HepG2 (cell line): ENCODE measurements around the gene TNP2. TPM values are rescaled to one million over a fixed set of nuclear protein-coding genes. Genes with fewer than 3 reads are reported as not detected.
A peak's percentile ranks its signal among the peaks of the same experiment; 100 is the strongest.

ENCODE experiments used
- ARNT2 ChIP-seq: sonication (generic); formaldehyde crosslinking; IDR thresholded peaks from 2 replicates; pipeline ENCODE4 v1.8.0; 2022; ENCODE audit warnings: mild to moderate bottlenecking, low read depth, missing genetic modification reagents, moderate library complexity
- ATM ChIP-seq: fragments of 450-650 bp; IDR thresholded peaks from 2 replicates; pipeline ENCODE4 v1.7.1; 2017; ENCODE audit warnings: mild to moderate bottlenecking, borderline replicate concordance
- BHLHE40 ChIP-seq: IDR thresholded peaks from 2 replicates; pipeline ENCODE4 v1.6.1; 2011; ENCODE audit warnings: low read length, improper control_type of control experiment
- CERS6 ChIP-seq: sonication (generic); formaldehyde crosslinking; IDR thresholded peaks from 2 replicates; pipeline ENCODE4 v1.5.0; 2020; ENCODE audit warnings: missing genetic modification reagents
- FOXA1 ChIP-seq, 2 experiments: fragments of 450-650 bp in 1 of 2; sonication (generic) in 1 of 2; formaldehyde crosslinking in 1 of 2; IDR thresholded peaks; 2 replicates each; pipeline versions ENCODE4 v1.4.0 to v1.6.1; 2016 to 2020; ENCODE audit warnings: missing genetic modification reagents in 1 of 2
- FOXC1 ChIP-seq: sonication (generic); formaldehyde crosslinking; IDR thresholded peaks from 2 replicates; pipeline ENCODE4 v1.8.0; 2022; ENCODE audit warnings: mild to moderate bottlenecking, missing genetic modification reagents, borderline replicate concordance
- GPN1 ChIP-seq: sonication (generic); formaldehyde crosslinking; IDR thresholded peaks from 2 replicates; pipeline ENCODE4 v1.5.1; 2020; ENCODE audit warnings: missing genetic modification reagents, borderline replicate concordance
- HNRNPL ChIP-seq: fragments of 200-400 bp; formaldehyde crosslinking; IDR thresholded peaks from 2 replicates; pipeline ENCODE4 v1.6.1; 2017; ENCODE audit warnings: mild to moderate bottlenecking, low read depth, low read length
- MLLT10 ChIP-seq: sonication (generic); formaldehyde crosslinking; IDR thresholded peaks from 2 replicates; pipeline ENCODE4 v1.4.0; 2020; ENCODE audit warnings: missing genetic modification reagents
- RARG ChIP-seq: sonication (generic); formaldehyde crosslinking; IDR thresholded peaks from 2 replicates; pipeline ENCODE4 v1.4.0; 2020; ENCODE audit warnings: low read depth, mild to moderate bottlenecking, missing genetic modification reagents
- SAFB2 ChIP-seq: sonication (generic); formaldehyde crosslinking; IDR thresholded peaks from 2 replicates; pipeline ENCODE4 v1.5.1; 2020; ENCODE audit warnings: missing genetic modification reagents, low read depth, mild to moderate bottlenecking, borderline replicate concordance
- ZFP36L1 ChIP-seq: sonication (generic); formaldehyde crosslinking; IDR thresholded peaks from 2 replicates; pipeline ENCODE4 v1.8.0; 2022; ENCODE audit warnings: mild to moderate bottlenecking, missing genetic modification reagents, moderate library complexity
- ZNF234 ChIP-seq: sonication (generic); formaldehyde crosslinking; conservative IDR thresholded peaks from 2 replicates; pipeline ENCODE4 v1.5.1; 2020; ENCODE audit warnings: mild to moderate bottlenecking, missing genetic modification reagents
- ZNF510 ChIP-seq: sonication (generic); formaldehyde crosslinking; IDR thresholded peaks from 2 replicates; pipeline ENCODE4 v1.4.0; 2020; ENCODE audit warnings: low read depth, mild to moderate bottlenecking, missing genetic modification reagents
- ZNF543 ChIP-seq: sonication (generic); formaldehyde crosslinking; IDR thresholded peaks from 2 replicates; pipeline ENCODE4 v1.4.0; 2020; ENCODE audit warnings: mild to moderate bottlenecking, missing genetic modification reagents
- ZNF790 ChIP-seq: sonication (generic); formaldehyde crosslinking; IDR thresholded peaks from 2 replicates; pipeline ENCODE4 v1.8.0; 2022; ENCODE audit warnings: missing genetic modification reagents, mild to moderate bottlenecking, borderline replicate concordance
- polyA plus RNA-seq, 8 experiments: library from polyadenylated mRNA; depleted of rRNA in 3 of 8; stranded (reverse) in 7 of 8; unstranded in 1 of 8; fragments of >200 nt; fragmentation: Illumina TruSeq in 4 of 8; extraction: Trizol in 4 of 8; gene quantifications; 2 replicates each; pipeline versions ENCODE4 v1.2.1 to v1.2.3, GENCODE V29; 2011 to 2016; ENCODE audit warnings: low read depth in 4 of 8, missing spikeins in 1 of 8, mixed read lengths in 1 of 8; ENCODE audit not compliant: insufficient read depth in 1 of 8
- total RNA-seq, 5 experiments: library from RNA; depleted of rRNA; stranded (reverse); fragments of >200 nt; fragmentation: Illumina TruSeq; extraction: Trizol; gene quantifications; 2 replicates each; pipeline ENCODE4 v1.2.3, GENCODE V29; 2016; ENCODE audit warnings: low read depth in 1 of 5
- TF ChIP-seq, protein P1 (sequence below), 2 experiments: sonication (generic) in 1 of 2; formaldehyde crosslinking in 1 of 2; IDR thresholded peaks; 2 replicates each; pipeline versions ENCODE4 v1.6.1 to v1.9.0; 2014 to 2022; ENCODE audit warnings: antibody characterized with exemption in 1 of 2, borderline replicate concordance in 1 of 2, inconsistent platforms in 1 of 2, low read depth in 1 of 2, missing genetic modification reagents in 1 of 2
- TF ChIP-seq, protein P2 (sequence below): IDR thresholded peaks from 2 replicates; pipeline ENCODE4 v1.6.1; 2016; ENCODE audit warnings: missing compliant biosample characterization, missing genetic modification reagents, borderline replicate concordance
- TF ChIP-seq, protein P3 (sequence below): sonication (generic); formaldehyde crosslinking; IDR thresholded peaks from 2 replicates; pipeline ENCODE4 v1.4.0; 2020; ENCODE audit warnings: missing genetic modification reagents, borderline replicate concordance

Gene TNP2
- total and polyA plus RNA-seq, 2 of the 13 experiments (the other 11 are each of a cell fraction or from before 2014, with no cell fraction given): not detected

GRCh38 chr16:11254913-11255736 is 14.0 kb downstream of the TNP2 start (continued):
- TF ChIP-seq, protein P1, sequence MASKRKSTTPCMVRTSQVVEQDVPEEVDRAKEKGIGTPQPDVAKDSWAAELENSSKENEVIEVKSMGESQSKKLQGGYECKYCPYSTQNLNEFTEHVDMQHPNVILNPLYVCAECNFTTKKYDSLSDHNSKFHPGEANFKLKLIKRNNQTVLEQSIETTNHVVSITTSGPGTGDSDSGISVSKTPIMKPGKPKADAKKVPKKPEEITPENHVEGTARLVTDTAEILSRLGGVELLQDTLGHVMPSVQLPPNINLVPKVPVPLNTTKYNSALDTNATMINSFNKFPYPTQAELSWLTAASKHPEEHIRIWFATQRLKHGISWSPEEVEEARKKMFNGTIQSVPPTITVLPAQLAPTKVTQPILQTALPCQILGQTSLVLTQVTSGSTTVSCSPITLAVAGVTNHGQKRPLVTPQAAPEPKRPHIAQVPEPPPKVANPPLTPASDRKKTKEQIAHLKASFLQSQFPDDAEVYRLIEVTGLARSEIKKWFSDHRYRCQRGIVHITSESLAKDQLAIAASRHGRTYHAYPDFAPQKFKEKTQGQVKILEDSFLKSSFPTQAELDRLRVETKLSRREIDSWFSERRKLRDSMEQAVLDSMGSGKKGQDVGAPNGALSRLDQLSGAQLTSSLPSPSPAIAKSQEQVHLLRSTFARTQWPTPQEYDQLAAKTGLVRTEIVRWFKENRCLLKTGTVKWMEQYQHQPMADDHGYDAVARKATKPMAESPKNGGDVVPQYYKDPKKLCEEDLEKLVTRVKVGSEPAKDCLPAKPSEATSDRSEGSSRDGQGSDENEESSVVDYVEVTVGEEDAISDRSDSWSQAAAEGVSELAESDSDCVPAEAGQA (IDR thresholded peaks at IDR 0.05; ENCODE audit: low read depth): peak; percentile 24; the same call in 1 of the 2 replicates
- TF ChIP-seq, protein P1 (CRISPR knock-in tag; IDR thresholded peaks at IDR 0.05; ENCODE audit: borderline replicate concordance): no peak
- TF ChIP-seq, protein P2, sequence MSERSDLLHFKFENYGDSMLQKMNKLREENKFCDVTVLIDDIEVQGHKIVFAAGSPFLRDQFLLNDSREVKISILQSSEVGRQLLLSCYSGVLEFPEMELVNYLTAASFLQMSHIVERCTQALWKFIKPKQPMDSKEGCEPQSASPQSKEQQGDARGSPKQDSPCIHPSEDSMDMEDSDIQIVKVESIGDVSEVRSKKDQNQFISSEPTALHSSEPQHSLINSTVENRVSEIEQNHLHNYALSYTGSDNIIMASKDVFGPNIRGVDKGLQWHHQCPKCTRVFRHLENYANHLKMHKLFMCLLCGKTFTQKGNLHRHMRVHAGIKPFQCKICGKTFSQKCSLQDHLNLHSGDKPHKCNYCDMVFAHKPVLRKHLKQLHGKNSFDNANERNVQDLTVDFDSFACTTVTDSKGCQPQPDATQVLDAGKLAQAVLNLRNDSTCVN (CRISPR knock-in tag): 0 out of 2 replicates have a peak, but pooled peaks have one; percentile 13
- TF ChIP-seq FOXC1 (CRISPR knock-in tag): no peak
- no peak for TF ChIP-seq HNRNPL
- TF ChIP-seq RARG (CRISPR knock-in tag): no peak
- no peak; the same call in 1 of the 2 replicates for TF ChIP-seq ZNF543 (CRISPR knock-in tag)
- TF ChIP-seq ZNF234 (CRISPR knock-in tag): no peak
- TF ChIP-seq ZNF790: peak; percentile 24; the same call in 1 of the 2 replicates
- TF ChIP-seq CERS6: no peak
- TF ChIP-seq, protein P3, sequence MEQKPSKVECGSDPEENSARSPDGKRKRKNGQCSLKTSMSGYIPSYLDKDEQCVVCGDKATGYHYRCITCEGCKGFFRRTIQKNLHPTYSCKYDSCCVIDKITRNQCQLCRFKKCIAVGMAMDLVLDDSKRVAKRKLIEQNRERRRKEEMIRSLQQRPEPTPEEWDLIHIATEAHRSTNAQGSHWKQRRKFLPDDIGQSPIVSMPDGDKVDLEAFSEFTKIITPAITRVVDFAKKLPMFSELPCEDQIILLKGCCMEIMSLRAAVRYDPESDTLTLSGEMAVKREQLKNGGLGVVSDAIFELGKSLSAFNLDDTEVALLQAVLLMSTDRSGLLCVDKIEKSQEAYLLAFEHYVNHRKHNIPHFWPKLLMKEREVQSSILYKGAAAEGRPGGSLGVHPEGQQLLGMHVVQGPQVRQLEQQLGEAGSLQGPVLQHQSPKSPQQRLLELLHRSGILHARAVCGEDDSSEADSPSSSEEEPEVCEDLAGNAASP (CRISPR knock-in tag): no peak
- TF ChIP-seq ARNT2 (CRISPR knock-in tag): no peak
- TF ChIP-seq FOXA1 (IDR thresholded peaks at IDR 0.05): no peak
- TF ChIP-seq FOXA1 (CRISPR knock-in tag; IDR thresholded peaks at IDR 0.05): no peak
- TF ChIP-seq ZFP36L1: no peak
- no peak for TF ChIP-seq SAFB2 (CRISPR knock-in tag)
- TF ChIP-seq ATM: no peak
- no peak for TF ChIP-seq MLLT10
- no peak for TF ChIP-seq GPN1 (CRISPR knock-in tag)
- no peak for TF ChIP-seq BHLHE40
- TF ChIP-seq ZNF510 (CRISPR knock-in tag): no peak
